ENCODE results near the gene SLC30A2.

DNA sequence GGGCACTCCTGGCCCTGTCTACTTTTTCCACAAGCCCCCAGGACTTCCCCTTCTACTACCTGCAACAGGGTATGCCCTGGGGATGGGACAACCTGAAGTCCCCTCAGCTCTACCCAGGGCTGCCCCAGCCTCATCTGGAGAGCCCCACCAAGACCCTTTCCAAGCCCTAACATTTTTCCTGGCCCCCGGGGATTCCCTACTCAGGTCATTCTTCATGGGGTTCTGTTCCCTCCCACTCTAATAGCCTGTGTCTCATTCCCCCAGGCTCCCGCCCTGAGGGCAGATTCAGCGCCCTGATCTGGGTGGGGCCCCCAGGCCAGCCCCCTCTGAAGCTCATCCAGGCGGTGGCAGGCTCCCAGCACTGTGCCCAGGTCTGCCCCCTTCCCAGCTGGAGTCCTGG, 14.7 kb downstream of the SLC30A2 start:
- TF ChIP-seq EZH2 (IDR thresholded peaks at IDR 0.05; ENCODE audit: borderline replicate concordance), result no peak
- TF ChIP-seq, protein P1, sequence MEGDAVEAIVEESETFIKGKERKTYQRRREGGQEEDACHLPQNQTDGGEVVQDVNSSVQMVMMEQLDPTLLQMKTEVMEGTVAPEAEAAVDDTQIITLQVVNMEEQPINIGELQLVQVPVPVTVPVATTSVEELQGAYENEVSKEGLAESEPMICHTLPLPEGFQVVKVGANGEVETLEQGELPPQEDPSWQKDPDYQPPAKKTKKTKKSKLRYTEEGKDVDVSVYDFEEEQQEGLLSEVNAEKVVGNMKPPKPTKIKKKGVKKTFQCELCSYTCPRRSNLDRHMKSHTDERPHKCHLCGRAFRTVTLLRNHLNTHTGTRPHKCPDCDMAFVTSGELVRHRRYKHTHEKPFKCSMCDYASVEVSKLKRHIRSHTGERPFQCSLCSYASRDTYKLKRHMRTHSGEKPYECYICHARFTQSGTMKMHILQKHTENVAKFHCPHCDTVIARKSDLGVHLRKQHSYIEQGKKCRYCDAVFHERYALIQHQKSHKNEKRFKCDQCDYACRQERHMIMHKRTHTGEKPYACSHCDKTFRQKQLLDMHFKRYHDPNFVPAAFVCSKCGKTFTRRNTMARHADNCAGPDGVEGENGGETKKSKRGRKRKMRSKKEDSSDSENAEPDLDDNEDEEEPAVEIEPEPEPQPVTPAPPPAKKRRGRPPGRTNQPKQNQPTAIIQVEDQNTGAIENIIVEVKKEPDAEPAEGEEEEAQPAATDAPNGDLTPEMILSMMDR (IDR thresholded peaks at IDR 0.05; ENCODE audit: poor library complexity), result no peak
- TF ChIP-seq EZH2phosphoT487 (IDR thresholded peaks at IDR 0.05; ENCODE audit: low read depth, severe bottlenecking, unreplicated experiment), result no peak
